Left cardiac atrium (tissue), 4 donors: ENCODE measurements around the gene MKNK1. TPM values are rescaled to one million over a fixed set of nuclear protein-coding genes. Genes with fewer than 3 reads are reported as not detected.

Experiments
- ATAC-seq, 2 donors: fragments of 200-7000 bp; cut with Tn5 transposase; one replicate each; pipeline ENCODE4 v1.9.1; 2020; ENCODE audit warnings: mild to moderate bottlenecking in 2 of 2, moderate library complexity in 2 of 2
- DNase-seq: peaks from one replicate; pipeline ENCODE4 v3.0.0-alpha.2; 2020
- intact Hi-C, 2 donors: fragments of 100-400 bp; cut with DNase I; formaldehyde crosslinking; loops; one replicate each; pipeline versions ENCODE4 v1.14.1 to v1.15.1; 2022 to 2023
- total RNA-seq, 2 donors: library from RNA; stranded (reverse); fragmentation: NEBNext Ultra II Directional; extraction: Animal tissue kit (Norgen Biotek cat#: 25700); gene quantifications; one replicate each; pipeline ENCODE4 v1.2.1, GENCODE V29; 2021
- donor health status: DM: no; HTN: yes; CAD: no.
- donor health status: DM: no; HTN: yes; CAD: no; lungs with severe emphysema.
- donor health status: DM: yes; HTN: yes; CAD: no.
- donor health status: Dilated cardiomyopathy.

Gene MKNK1
- total RNA-seq, 2 donors from 2014 or later: 39.7 to 42.7 TPM

GRCh38 chr1:46530311-46530710, 73.8 kb downstream of the MKNK1 start:
- intact Hi-C loops: loop anchor here in 1 of 2 donors (10.0 kb wide), 1 partner anchor 194 kb away; no protein-coding TSS in a partner anchor
- no peak for ATAC-seq
- no peak for DNase-seq

- no peak for DNase-seq
- intact Hi-C loops: loop anchor here (2.0 to 10.0 kb wide), 5 partner anchors 52 to 124 kb away; no protein-coding TSS in a partner anchor
- ATAC-seq: no peak
Observed at GRCh38 chr1:46529031-46529630, 74.9 kb downstream of the MKNK1 start.

GRCh38 chr1:46528297-46528955, 75.6 kb downstream of the MKNK1 start:
- DNase-seq: no peak
- ATAC-seq: no peak
- intact Hi-C loops: loop anchor here (2.0 to 10.0 kb wide), 5 partner anchors 51 to 124 kb away; no protein-coding TSS in a partner anchor

GRCh38 chr1:46527474-46528296, 76.4 kb downstream of the MKNK1 start:
- ATAC-seq (peak; percentile 79 to 86), DNase-seq (peak; percentile 79)
- intact Hi-C loops: loop anchor here (1.0 to 10.0 kb wide), 6 partner anchors 50 to 123 kb away; no protein-coding TSS in a partner anchor

GRCh38 chr1:46526691-46527291, 77.3 kb downstream of the MKNK1 start:
- peak in 1 of 2 donors; percentile 14 for ATAC-seq
- no peak for DNase-seq
- intact Hi-C loops: loop anchor here (1.0 to 10.0 kb wide), 4 partner anchors 49 to 122 kb away; no protein-coding TSS in a partner anchor

- ATAC-seq: no peak
- no peak for DNase-seq
- intact Hi-C loops: loop anchor here in 1 of 2 donors (5.0 to 10.0 kb wide), 3 partner anchors 49 to 121 kb away; no protein-coding TSS in a partner anchor
Observed at GRCh38 chr1:46526013-46526690, 77.9 kb downstream of the MKNK1 start.

GRCh38 chr1:46525253-46525983, 78.7 kb downstream of the MKNK1 start:
- ATAC-seq (no peak), DNase-seq (no peak)
- intact Hi-C loops: loop anchor here in 1 of 2 donors (5.0 to 10.0 kb wide), 3 partner anchors 48 to 121 kb away; no protein-coding TSS in a partner anchor

- ATAC-seq: no peak
- DNase-seq: no peak
- intact Hi-C loops: loop anchor here in 1 of 2 donors (5.0 to 10.0 kb wide), 3 partner anchors 48 to 120 kb away; no protein-coding TSS in a partner anchor
Observed at GRCh38 chr1:46524843-46525242, 79.2 kb downstream of the MKNK1 start.

- DNase-seq (no peak), ATAC-seq (no peak)
- intact Hi-C loops: loop anchor here in 1 of 2 donors (10.0 kb wide), 2 partner anchors 79 to 119 kb away; no protein-coding TSS in a partner anchor
Observed at GRCh38 chr1:46523496-46524353, 80.3 kb downstream of the MKNK1 start.

GRCh38 chr1:46522969-46523320, 81.1 kb downstream of the MKNK1 start:
- intact Hi-C loops: loop anchor here in 1 of 2 donors (10.0 kb wide), 2 partner anchors 78 to 118 kb away; no protein-coding TSS in a partner anchor
- ATAC-seq: no peak
- DNase-seq: no peak

GRCh38 chr1:46522184-46522968, 81.7 kb downstream of the MKNK1 start:
- DNase-seq (peak; percentile 52), ATAC-seq (peak; percentile 48 to 74)
- intact Hi-C loops: loop anchor here in 1 of 2 donors (10.0 kb wide), 2 partner anchors 78 to 118 kb away; no protein-coding TSS in a partner anchor

GRCh38 chr1:46521414-46521813, 82.7 kb downstream of the MKNK1 start:
- ATAC-seq (no peak), DNase-seq (no peak)
- intact Hi-C loops: loop anchor here in 1 of 2 donors (10.0 kb wide), 2 partner anchors 77 to 117 kb away; no protein-coding TSS in a partner anchor

- intact Hi-C loops: loop anchor here in 1 of 2 donors (10.0 kb wide), 2 partner anchors 75 to 115 kb away; no protein-coding TSS in a partner anchor
- ATAC-seq (peak; percentile 31 to 65), DNase-seq (no peak)
Observed at GRCh38 chr1:46520063-46520911, 83.8 kb downstream of the MKNK1 start.

- ATAC-seq: no peak
- intact Hi-C loops: no loop called here
- no peak for DNase-seq
Observed at GRCh38 chr1:46519209-46519608, 84.9 kb downstream of the MKNK1 start.
